A549 treated with Mapracorat at 1 μM for 4 hours (cell line): ENCODE data around the gene DCLK2. TPM values are rescaled to one million over a fixed set of nuclear protein-coding genes. Genes with fewer than 3 reads are reported as not detected.

ENCODE experiments used
- total RNA-seq: library from RNA; stranded (reverse); fragments of 200-300 nt; extraction: Qiagen RNA extraction; gene quantifications from 5 replicates; pipeline ENCODE4 v1.2.3, GENCODE V29; 2022

DCLK2 gene
- total RNA-seq = 8.8 to 10.4 TPM (median 9.7 TPM) in 5 replicates

GRCh38 chr4:150078041-150078578 is at the start of gene DCLK2:
TSS of gene DCLK2 (plus strand) at chr4:150078445. CDS start at chr4:150079028, 583 bp downstream.

